ENCODE data around the gene PPOX.

GRCh38 chr1:161196521-161197451 is 30.6 kb downstream of the PPOX start:
- TF ChIP-seq CTCF (IDR thresholded peaks at IDR 0.05): no peak
- peak; percentile 14 to 30 for TF ChIP-seq POLR2A (IDR thresholded peaks at IDR 0.05)
